Limb (tissue), 2 donors: ENCODE measurements around the gene ADCY9.
A peak's percentile ranks its signal among the peaks of the same experiment; 100 is the strongest.
"Not testable (repeated sequence)": the region's sequence is repeated elsewhere in the genome, so short reads cannot be mapped to it uniquely, and the experiment has no call there.

Experiments
- DNase-seq, 2 donors: peaks; one replicate each; pipeline ENCODE4 v3.0.0-alpha.2; 2016; ENCODE audit errors: extremely low spot score in 2 of 2

ADCY9 gene

DNA sequence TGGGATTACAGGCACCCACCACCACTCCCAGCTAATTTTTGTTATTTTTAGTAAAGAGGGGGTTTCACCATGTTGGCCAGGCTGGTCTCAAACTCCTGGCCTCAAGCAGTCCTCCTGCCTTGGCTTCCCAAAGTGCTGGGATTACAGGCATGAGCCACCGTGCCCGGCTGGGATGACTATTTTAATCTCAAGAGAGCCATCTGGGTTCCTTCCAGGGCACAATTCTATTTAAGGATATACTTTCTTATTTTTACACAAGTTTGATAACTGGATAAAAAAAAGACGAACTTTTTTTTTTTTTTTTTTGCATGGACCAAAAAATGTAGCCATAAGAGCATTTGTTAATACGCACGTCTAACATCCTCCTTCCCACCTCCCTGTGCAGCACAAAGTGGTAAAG, 164.9 kb downstream of the ADCY9 start:
- DNase-seq = not testable (repeated sequence)

GRCh38 chr16:3950343-3951193, 165.7 kb downstream of the ADCY9 start:
- peak; percentile 80 to 90 for DNase-seq

- no peak for DNase-seq
Observed at GRCh38 chr16:3949946-3950342, 166.3 kb downstream of the ADCY9 start.

DNA sequence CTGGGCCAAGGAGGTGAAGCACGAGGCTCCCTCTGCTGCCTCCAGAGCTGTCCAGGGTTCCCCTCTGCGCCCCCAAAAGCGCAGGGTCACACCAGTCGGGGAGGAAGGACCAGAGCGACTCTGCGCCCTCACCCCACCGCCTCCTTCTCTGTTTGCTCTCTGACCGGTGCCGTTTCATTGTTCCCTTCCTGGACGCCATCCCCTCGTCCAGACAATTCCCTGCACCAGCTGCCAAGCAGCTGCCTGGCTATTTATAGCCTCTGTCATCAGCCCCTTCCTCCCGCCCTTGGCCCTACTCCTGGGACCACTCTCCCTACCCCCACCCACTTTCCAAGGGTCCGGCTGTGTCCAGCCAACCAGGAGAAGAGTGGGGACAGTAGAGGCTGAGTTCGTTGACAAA, 167.0 kb downstream of the ADCY9 start:
- peak; percentile 48 to 73 for DNase-seq

GRCh38 chr16:3948378-3948995, 167.8 kb downstream of the ADCY9 start:
- no peak for DNase-seq

GRCh38 chr16:3946604-3947180, 169.6 kb downstream of the ADCY9 start:
- no peak for DNase-seq

GRCh38 chr16:3945751-3946603, 170.3 kb downstream of the ADCY9 start:
- peak; percentile 84 to 93 for DNase-seq

DNA sequence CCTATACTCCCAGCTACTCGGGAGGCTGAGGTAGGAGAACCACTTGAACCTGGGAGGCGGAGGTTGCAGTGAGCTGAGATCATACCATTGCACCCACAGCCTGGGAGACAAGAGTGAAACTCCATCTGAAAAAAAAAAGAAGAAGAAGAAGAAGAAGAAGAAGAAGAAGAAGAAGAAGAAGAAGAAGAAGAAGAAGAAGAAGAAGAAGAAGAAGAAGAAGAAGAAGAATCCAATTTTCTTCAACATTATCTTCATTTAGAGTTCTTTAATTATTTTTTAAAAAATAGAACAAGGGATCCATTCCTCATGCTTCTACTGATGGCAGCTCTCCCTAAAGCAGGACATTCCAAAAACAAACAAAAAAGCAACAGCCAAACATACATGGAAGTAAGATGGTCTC, 171.8 kb downstream of the ADCY9 start:
- DNase-seq = not testable (repeated sequence)

- DNase-seq = not testable (repeated sequence)
Observed at GRCh38 chr16:3942146-3942545, 174.1 kb downstream of the ADCY9 start.

DNA sequence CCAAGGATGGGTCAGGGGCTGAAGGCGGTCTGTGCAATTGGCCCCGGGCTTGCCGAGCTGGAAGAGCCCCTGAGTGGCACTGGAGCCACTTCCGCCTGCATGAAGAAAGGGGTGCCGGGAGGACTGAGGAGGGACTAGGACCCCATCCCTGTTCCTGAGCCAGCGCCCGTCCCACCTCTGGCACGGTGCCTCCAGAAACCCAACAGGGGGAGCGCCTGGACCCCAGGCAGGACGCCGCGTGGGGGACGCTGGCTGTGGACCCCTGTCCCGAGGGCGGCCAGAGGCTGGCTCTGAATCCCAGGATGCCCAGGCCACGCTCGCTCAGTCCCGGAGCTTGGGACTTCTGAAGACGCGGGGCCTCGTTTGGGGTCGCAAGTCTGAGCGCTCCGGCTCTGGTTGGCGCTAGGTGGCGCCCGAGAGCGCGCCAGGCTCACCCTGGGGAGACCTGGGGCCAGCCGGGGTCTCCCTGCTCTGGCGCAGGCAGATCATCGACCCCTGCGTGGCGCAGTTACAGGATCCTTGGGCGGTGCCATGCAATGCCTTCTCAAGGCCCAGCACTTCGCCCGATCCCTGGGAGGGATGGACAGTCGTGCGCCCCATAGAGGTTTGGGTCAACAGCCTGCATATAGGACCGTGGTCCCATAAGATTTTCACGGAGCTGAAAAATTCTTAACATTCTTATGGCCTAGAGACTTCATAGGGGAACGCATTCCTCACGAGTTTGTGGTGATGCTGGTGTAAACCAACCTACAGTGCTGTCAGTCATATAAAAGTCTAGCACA, 177.2 kb downstream of the ADCY9 start:
- peak; percentile 73 to 88 for DNase-seq

- DNase-seq = no peak
Observed at GRCh38 chr16:3938471-3938842, 177.8 kb downstream of the ADCY9 start.

DNA sequence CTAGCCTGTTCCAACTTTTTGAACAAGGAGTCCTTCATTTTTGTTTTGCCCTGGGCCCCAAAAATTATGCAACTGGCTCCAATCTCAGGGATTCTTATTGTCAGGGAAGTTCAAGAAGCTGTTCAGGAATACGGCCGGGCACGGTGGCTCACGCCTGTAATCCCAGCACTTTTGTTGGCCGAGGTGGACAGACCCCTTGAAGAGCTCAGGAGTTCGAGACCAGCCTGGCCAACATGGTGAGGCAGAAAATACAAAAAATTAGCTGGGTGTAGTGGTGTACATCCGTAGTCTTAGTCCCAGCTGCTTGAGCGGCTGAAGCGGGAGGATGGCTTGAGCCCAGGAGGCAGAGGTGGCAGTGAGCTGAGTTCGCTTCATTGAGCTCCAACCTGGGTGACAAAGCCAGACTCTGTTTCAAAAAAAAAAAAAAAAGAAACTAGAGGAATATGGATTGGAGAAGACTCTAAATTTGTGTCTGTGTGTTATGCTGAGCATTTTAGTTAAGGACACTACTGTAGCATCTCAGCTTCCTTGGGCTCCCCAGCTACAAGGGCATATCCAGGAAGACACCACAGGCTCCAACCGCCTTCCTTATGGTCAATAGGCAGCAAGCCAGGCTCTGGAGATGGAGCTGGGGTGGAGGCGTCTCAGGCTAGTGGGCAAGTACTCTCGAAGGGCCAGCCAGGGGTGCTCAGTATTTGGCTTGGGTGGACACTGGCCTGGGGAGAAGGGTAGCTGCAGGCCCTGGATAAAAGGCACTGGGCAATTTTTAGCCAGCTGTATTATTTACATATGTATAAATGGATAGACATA, 179.0 kb downstream of the ADCY9 start:
- no peak for DNase-seq

DNA sequence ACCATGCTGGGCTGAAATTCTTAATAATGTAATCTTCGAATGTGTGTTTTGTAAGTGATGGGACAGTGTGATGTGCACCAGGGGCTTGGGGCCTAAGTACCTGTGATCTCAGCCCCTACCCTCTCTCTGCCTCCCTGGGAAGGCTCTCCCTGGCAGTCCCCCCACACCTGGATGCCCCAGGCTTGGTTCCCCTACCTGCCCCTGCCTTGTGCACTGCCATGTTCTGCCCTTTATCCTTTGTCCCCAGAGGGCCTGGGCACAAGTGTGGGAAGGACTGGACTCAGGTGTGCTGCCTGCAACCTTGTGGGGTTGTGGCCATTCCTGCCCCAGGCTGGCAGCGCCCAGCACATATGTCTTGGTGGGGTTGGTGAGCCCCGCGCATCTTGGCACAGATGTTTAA, 180.3 kb downstream of the ADCY9 start:
- no peak for DNase-seq

DNA sequence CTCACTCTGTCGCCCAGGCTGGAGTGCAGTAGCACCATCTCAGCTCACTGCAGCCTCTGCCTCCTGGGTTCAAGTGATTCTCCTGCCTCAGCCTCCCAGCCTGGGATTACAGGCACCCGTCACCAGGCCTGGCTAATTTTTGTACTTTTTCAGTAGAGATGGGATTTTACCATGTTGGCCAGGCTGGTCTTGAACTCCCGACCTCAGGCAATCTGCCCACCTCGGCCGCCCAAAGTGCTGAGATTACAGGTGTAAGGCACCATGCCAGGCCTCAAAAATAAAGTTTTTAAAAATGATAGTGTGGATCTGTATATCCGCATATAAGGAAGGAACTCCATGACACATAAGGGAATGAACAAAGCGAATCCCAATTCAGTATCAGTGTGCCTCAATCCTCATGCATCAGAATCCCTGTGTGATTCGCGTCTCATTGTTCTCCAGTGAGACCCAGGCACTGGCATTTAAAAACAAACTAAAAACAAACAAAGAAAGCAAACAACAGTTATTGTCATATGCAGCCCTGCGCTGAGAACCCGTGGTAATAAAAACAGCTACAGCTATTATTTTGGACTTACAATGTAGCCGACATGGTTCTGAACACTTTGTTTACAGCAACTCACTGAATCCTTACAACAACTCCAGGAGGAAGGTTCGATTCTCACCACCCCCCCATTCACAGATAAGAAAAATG, 181.6 kb downstream of the ADCY9 start:
- no peak for DNase-seq

- not testable (repeated sequence) for DNase-seq
Observed at GRCh38 chr16:3927147-3927546, 189.1 kb downstream of the ADCY9 start.

DNA sequence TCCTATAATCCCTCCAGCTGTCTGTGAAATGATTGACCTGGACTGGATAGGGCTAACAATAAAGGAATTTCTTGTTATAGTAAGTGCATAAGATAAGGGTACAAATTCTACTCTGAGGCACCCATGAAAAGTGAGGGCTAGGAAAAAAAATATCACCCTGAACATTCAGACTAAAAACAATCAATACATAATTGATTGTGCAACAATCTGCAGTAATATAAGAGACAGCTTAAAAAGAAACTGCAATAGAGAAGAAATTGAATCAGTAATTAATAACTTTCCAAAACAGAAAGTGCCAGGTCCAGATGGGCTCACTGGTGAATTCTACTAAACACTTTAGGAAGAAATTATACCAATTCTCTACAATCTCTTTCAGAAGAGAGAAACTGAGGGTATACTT, 191.5 kb downstream of the ADCY9 start:
- DNase-seq = no peak

GRCh38 chr16:3922241-3922640, 194.0 kb downstream of the ADCY9 start:
- DNase-seq = no peak

GRCh38 chr16:3920206-3920605, 196.0 kb downstream of the ADCY9 start:
- DNase-seq = no peak

- no peak for DNase-seq
Observed at GRCh38 chr16:3919413-3919812, 196.8 kb downstream of the ADCY9 start.
